Measurements from ENCODE around the gene MOCS3.
A peak's percentile ranks its signal among the peaks of the same experiment; 100 is the strongest.

The MOCS3 gene

DNA sequence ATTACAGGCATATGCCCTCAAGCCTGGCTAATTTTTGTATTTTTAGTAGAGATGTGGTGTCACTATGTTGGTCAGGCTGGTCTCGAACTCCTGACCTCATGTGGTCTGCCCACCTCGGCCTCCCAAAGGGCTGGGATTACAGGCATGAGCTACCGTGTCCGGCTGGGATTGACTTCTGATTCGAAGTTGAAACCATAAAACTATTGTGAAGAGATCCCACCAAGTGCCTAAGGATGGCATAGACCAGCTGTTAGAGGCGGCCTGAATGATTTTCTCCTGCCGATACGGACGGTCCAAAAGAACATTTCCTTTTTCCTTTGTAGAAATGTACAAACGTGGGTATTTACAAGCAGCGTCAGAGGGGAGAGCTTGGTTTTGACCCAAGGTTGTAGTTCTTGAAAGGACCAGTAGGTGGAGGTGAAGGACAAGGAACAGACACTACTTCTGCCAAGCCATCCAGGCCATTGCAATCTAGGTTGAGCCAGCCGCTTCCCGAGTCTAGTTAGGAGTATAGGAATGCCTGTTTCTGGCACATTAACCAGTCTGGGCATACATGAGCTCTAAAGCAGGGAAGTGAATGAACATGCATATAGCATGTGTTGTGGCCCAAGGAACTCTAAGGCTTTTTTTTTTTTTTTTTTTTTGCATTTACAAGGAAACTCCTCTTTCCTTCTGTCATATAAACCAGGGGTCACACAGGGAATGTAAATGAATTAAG lies 29.0 kb downstream of the MOCS3 start:
- Histone ChIP-seq H3K9me3 (no peaks in the 10 kb centered on the region), H3K36me3 (no peaks in the 10 kb centered on the region), H3K27ac (no peak overlapping the region), H3K27me3 (peaks cover 56% of the 10 kb centered on the region), H3K4me3 (ENCODE audit: low read depth in 1 of 2, low read length in 1 of 2) (no peak overlapping the region), H3K4me1 (ENCODE audit: control insufficient read depth in 1 of 2, insufficient read depth in 1 of 2, low read depth in 1 of 2, low read length in 1 of 2) (no peaks in the 10 kb centered on the region)
- TF ChIP-seq, protein P1, sequence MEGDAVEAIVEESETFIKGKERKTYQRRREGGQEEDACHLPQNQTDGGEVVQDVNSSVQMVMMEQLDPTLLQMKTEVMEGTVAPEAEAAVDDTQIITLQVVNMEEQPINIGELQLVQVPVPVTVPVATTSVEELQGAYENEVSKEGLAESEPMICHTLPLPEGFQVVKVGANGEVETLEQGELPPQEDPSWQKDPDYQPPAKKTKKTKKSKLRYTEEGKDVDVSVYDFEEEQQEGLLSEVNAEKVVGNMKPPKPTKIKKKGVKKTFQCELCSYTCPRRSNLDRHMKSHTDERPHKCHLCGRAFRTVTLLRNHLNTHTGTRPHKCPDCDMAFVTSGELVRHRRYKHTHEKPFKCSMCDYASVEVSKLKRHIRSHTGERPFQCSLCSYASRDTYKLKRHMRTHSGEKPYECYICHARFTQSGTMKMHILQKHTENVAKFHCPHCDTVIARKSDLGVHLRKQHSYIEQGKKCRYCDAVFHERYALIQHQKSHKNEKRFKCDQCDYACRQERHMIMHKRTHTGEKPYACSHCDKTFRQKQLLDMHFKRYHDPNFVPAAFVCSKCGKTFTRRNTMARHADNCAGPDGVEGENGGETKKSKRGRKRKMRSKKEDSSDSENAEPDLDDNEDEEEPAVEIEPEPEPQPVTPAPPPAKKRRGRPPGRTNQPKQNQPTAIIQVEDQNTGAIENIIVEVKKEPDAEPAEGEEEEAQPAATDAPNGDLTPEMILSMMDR (IDR thresholded peaks at IDR 0.05), result peak; percentile 67

DNA sequence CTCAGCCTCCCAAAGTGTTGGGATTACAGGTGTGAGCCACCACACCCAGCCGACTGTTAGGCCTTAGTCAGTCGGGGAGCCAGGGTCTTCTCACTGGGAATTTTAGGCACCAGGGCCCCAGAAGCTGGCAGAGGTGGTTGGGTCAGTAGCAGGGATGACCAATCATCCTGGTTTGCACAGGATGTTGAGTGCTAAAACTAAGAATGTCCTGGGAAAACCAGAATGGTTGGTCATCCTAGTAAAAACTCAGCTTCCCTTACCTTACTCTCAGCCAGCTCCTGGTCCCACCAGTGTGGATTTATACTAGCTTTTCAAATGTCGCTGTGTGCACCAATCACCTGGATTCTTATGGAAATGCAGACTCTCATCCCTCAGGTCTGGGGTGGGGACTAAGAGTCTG lies 32.5 kb downstream of the MOCS3 start:
- TF ChIP-seq, protein P1 (IDR thresholded peaks at IDR 0.05), result no peak
- Histone ChIP-seq H3K4me1 (ENCODE audit: control insufficient read depth in 1 of 2, insufficient read depth in 1 of 2, low read depth in 1 of 2, low read length in 1 of 2) (no peaks in the 10 kb centered on the region), H3K9me3 (no peaks in the 10 kb centered on the region), H3K27me3 (peaks cover 30% of the 10 kb centered on the region), H3K4me3 (ENCODE audit: low read depth in 1 of 2, low read length in 1 of 2) (no peak overlapping the region), H3K36me3 (no peaks in the 10 kb centered on the region), H3K27ac (no peak overlapping the region)

DNA sequence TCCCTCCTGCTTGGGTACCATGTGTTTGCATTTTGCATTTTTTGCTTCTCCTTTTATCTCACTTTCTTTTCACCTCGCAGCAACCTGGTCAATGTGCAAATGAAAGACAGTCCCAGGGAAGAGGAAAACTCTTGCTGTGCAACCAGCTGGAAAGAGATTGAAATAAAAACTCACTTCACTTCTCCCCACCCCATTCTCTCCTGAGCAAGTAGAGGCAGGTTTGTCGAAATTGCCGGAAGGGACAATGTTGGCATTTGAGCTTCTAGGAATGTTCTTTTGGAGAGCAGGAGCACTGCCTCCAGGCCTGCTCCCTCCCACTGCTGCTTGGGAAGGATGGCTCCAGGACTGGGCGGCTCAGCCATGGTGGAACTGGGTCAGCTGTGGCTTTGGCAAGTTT lies 33.7 kb downstream of the MOCS3 start:
- H3K27me3 ChIP-seq, result peaks cover 26% of the 10 kb centered on the region
- no peaks in the 10 kb centered on the region for H3K4me1 ChIP-seq (ENCODE audit: control insufficient read depth in 1 of 2, insufficient read depth in 1 of 2, low read depth in 1 of 2, low read length in 1 of 2)
- TF ChIP-seq, protein P1 (IDR thresholded peaks at IDR 0.05), result no peak
- H3K36me3 ChIP-seq, result no peaks in the 10 kb centered on the region
- no peak overlapping the region for H3K4me3 ChIP-seq (ENCODE audit: low read depth in 1 of 2, low read length in 1 of 2)
- H3K27ac ChIP-seq, result no peak overlapping the region
- H3K9me3 ChIP-seq, result no peaks in the 10 kb centered on the region

DNA sequence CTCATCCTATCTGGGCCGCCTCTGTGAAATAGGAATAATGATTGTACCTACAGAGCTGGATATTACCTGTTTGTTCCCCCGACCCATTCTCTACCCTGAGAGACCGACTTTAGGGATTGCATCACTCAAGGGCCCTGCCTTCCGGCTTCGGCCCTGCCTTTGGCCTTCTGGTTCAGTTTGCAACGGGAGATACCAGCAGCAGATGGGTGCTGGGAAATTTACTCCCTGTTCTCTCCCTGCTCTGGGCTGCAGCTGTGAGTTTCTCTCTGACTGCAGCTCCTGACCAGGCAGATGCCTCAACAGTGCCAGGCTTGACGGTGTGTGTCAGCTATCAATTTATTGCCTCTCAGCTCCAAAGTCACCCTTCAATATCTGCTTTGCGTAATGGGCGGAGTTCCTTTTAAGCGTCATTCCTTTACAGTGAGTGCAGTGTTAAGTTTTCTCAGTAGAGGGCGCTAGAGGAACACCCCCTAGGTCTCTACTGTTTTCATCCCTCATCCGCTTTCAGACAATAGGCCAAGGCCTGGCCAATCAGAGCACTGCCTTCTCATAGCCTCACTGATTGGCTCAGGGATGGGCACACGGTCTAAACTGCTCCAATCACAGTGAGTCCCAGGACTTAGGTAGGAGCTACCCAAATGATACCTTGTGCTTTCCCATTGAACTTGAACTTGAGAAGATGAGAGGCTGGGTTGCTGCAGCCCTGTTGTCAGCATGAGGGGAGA lies 34.3 kb downstream of the MOCS3 start:
- TF ChIP-seq, protein P1 (IDR thresholded peaks at IDR 0.05), result peak; percentile 25
- H3K4me3 ChIP-seq (ENCODE audit: low read depth in 1 of 2, low read length in 1 of 2), result no peak overlapping the region
- H3K27ac ChIP-seq, result no peak overlapping the region

DNA sequence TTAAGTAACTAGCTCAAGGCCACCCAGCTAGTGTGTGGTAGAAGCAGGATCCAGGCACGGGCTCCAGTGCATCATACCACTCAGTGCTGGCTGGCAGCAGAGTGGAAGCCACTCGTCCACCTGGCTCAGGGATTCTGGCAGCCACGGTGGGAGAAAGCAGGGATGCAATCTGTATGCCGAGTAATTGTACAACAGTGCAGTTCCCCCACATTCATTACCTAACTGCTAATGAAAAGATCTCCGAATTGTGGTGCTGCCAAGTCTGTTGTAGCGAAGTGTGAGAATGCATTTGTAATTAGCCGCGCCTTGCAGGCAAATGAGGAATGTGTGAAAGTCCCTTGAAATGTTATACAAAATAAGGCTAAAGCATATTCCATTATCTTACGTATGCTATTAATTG lies 35.3 kb downstream of the MOCS3 start:
- Histone ChIP-seq H3K9me3 (no peaks in the 10 kb centered on the region), H3K36me3 (no peaks in the 10 kb centered on the region), H3K27ac (no peak overlapping the region), H3K27me3 (peaks cover 33% of the 10 kb centered on the region), H3K4me3 (ENCODE audit: low read depth in 1 of 2, low read length in 1 of 2) (no peak overlapping the region), H3K4me1 (ENCODE audit: control insufficient read depth in 1 of 2, insufficient read depth in 1 of 2, low read depth in 1 of 2, low read length in 1 of 2) (no peaks in the 10 kb centered on the region)
- TF ChIP-seq, protein P1 (IDR thresholded peaks at IDR 0.05), result no peak

More for the DNA sequence above, 34.3 kb downstream of the MOCS3 start:
- no peaks in the 10 kb centered on the region for H3K36me3 ChIP-seq
- H3K4me1 ChIP-seq (ENCODE audit: control insufficient read depth in 1 of 2, insufficient read depth in 1 of 2, low read depth in 1 of 2, low read length in 1 of 2), result no peaks in the 10 kb centered on the region
- no peaks in the 10 kb centered on the region for H3K9me3 ChIP-seq
- peaks cover 26% of the 10 kb centered on the region for H3K27me3 ChIP-seq
